Naive thymus-derived CD8-positive, alpha-beta T cell (primary cell): Measurements from ENCODE around the gene CD101. TPM values are rescaled to one million over a fixed set of nuclear protein-coding genes. Genes with fewer than 3 reads are reported as not detected.

ENCODE experiments used
- ATAC-seq, 2 donors: fragments of 150-1000 bp; cut with Tn5 transposase in 1 of 2; sonication (Bioruptor Pico), chemical (Tn5 transposase) in 1 of 2; 1 replicate in 1 of 2; 2 replicates in 1 of 2; pipeline ENCODE4 v1.10.0; 2021; ENCODE audit warnings: mild to moderate bottlenecking in 2 of 2, moderate library complexity in 2 of 2
- POLR2A ChIA-PET: fragments of 350-600 bp; sonication (Branson Sonifier 250); formaldehyde crosslinking; loops from one replicate; lab custom pipeline; 2021; ENCODE audit warnings: antibody characterized with exemption; lab: Charles Lee
- DNase-seq, 10 donors: peaks; one replicate each; pipeline versions ENCODE4 v3.0.0 to v3.0.0-alpha.2; 2020 to 2022
- H3K27ac Mint-ChIP-seq, 10 donors: one replicate each; pipeline ENCODE4 v1.8.0; 2020 to 2022; ENCODE audit warnings: mild to moderate bottlenecking in 10 of 10, mixed read lengths in 10 of 10, moderate library complexity in 4 of 10, inconsistent platforms in 1 of 10
- H3K27me3 Mint-ChIP-seq, 5 donors: one replicate each; pipeline ENCODE4 v1.8.0; 2021 to 2022; ENCODE audit warnings: mixed read lengths in 5 of 5
- H3K36me3 Mint-ChIP-seq, 3 donors: one replicate each; pipeline ENCODE4 v1.8.0; 2020 to 2022; ENCODE audit warnings: mixed read lengths in 3 of 3, mild to moderate bottlenecking in 2 of 3, inconsistent platforms in 1 of 3
- H3K4me1 Mint-ChIP-seq, 4 donors: one replicate each; pipeline ENCODE4 v1.8.0; 2021 to 2022; ENCODE audit warnings: mixed read lengths in 4 of 4
- H3K4me3 Mint-ChIP-seq, 10 donors: one replicate each; pipeline ENCODE4 v1.8.0; 2020 to 2022; ENCODE audit warnings: mild to moderate bottlenecking in 10 of 10, mixed read lengths in 10 of 10, moderate library complexity in 6 of 10, inconsistent platforms in 1 of 10
- H3K9me3 Mint-ChIP-seq, 9 donors: one replicate each; pipeline ENCODE4 v1.8.0; 2020 to 2022; ENCODE audit warnings: mixed read lengths in 9 of 9, mild to moderate bottlenecking in 3 of 9, inconsistent platforms in 1 of 9, moderate library complexity in 1 of 9
- polyA plus RNA-seq, 3 donors: library from polyadenylated mRNA; unstranded; fragments of 300-500 nt; fragmentation: Illumina TruSeq; gene quantifications; one replicate each; pipeline ENCODE4 v1.2.3, GENCODE V29; 2021
- total RNA-seq, 8 experiments: library from RNA in 2 of 8; stranded (reverse) in 2 of 8; gene quantifications; one replicate each; pipeline ENCODE4 v1.2.3 and lab custom pipeline; 2021 to 2026

The CD101 gene
- total and polyA plus RNA-seq, 5 experiments from 2014 or later = 28.4 to 39.2 (median 37.0) TPM; not detected in 2

- Mint-ChIP-seq H3K27me3 (no peaks in the 10 kb centered on the region), H3K36me3 (peaks cover 5 to 32% (median 22%) of the 10 kb centered on the region in 3 donors), H3K9me3 (no peaks in the 10 kb centered on the region), H3K4me1 (peaks cover 9 to 44% (median 25%) of the 10 kb centered on the region in 4 donors), H3K27ac (peak overlapping the region in 4 of 10 donors; percentile 19 to 86 (median 62)), H3K4me3 (no peak overlapping the region)
- DNase-seq (peak in 2 of 10 donors; percentile 14 to 25), ATAC-seq (peak in 1 of 2 donors; percentile 10)
- POLR2A ChIA-PET = interaction anchor here (0.6 to 3.3 kb wide), 16 partner anchors 11 to 869 kb away, joined by 3 to 23 read pairs (median 6); partner anchors contain the start of genes CD2, GDAP2, MAN1A2 and WDR3
These were observed 59.1 kb downstream of the CD101 start for GRCh38 chr1:117060441-117061317.

- Mint-ChIP-seq H3K4me3 (peak overlapping the region in 4 of 10 donors; percentile 23 to 54 (median 41)), H3K36me3 (peaks cover 5 to 42% (median 26%) of the 10 kb centered on the region in 3 donors), H3K27me3 (no peaks in the 10 kb centered on the region), H3K27ac (no peak overlapping the region), H3K4me1 (peaks cover 11 to 44% (median 25%) of the 10 kb centered on the region in 4 donors), H3K9me3 (no peaks in the 10 kb centered on the region)
- ATAC-seq (no peak), DNase-seq (no peak)
- POLR2A ChIA-PET = no interaction called here
These were observed 60.4 kb downstream of the CD101 start for GRCh38 chr1:117061986-117062415.

- H3K9me3 Mint-ChIP-seq = no peaks in the 10 kb centered on the region
- POLR2A ChIA-PET = interaction anchor here (0.7 kb wide), 1 partner anchor 297 kb away, joined by 3 read pairs; no protein-coding TSS in a partner anchor
These were observed 64.8 kb downstream of the CD101 start for GRCh38 chr1:117066367-117066766.

GRCh38 chr1:117067533-117068370, 66.2 kb downstream of the CD101 start:
- ATAC-seq = peak; percentile 53 to 56

More at GRCh38 chr1:117066367-117066766, 64.8 kb downstream of the CD101 start:
- peaks cover 9 to 31% (median 18%) of the 10 kb centered on the region in 4 donors for H3K4me1 Mint-ChIP-seq
- peaks cover 5 to 60% (median 26%) of the 10 kb centered on the region in 3 donors for H3K36me3 Mint-ChIP-seq
- ATAC-seq (no peak), DNase-seq (no peak)
- peak overlapping the region in 1 of 10 donors; percentile 38 for H3K27ac Mint-ChIP-seq
- no peaks in the 10 kb centered on the region for H3K27me3 Mint-ChIP-seq
- no peak overlapping the region for H3K4me3 Mint-ChIP-seq

GRCh38 chr1:117068580-117068979, 67.0 kb downstream of the CD101 start:
- POLR2A ChIA-PET = no interaction called here
- ATAC-seq = no peak
- DNase-seq = no peak
- H3K9me3 Mint-ChIP-seq = no peaks in the 10 kb centered on the region
- peaks cover 8 to 15% (median 12%) of the 10 kb centered on the region in 4 donors for H3K4me1 Mint-ChIP-seq
- no peak overlapping the region for H3K27ac Mint-ChIP-seq
- H3K36me3 Mint-ChIP-seq = peaks cover 5 to 56% (median 14%) of the 10 kb centered on the region in 3 donors
- H3K27me3 Mint-ChIP-seq = no peaks in the 10 kb centered on the region
- H3K4me3 Mint-ChIP-seq = no peak overlapping the region

More at GRCh38 chr1:117067533-117068370, 66.2 kb downstream of the CD101 start:
- Mint-ChIP-seq H3K4me1 (peaks cover 8 to 19% (median 12%) of the 10 kb centered on the region in 4 donors), H3K27me3 (no peaks in the 10 kb centered on the region), H3K27ac (no peak overlapping the region), H3K4me3 (no peak overlapping the region), H3K9me3 (no peaks in the 10 kb centered on the region), H3K36me3 (peaks cover 5 to 57% (median 22%) of the 10 kb centered on the region in 3 donors)
- POLR2A ChIA-PET = no interaction called here
- peak in 3 of 10 donors; percentile 10 to 37 (median 30) for DNase-seq

GRCh38 chr1:117069220-117069844, 67.8 kb downstream of the CD101 start:
- peaks cover 4 to 11% (median 9%) of the 10 kb centered on the region in 4 donors for H3K4me1 Mint-ChIP-seq
- peaks cover 0 to 56% (median 10%) of the 10 kb centered on the region in 3 donors for H3K36me3 Mint-ChIP-seq
- H3K27me3 Mint-ChIP-seq = no peaks in the 10 kb centered on the region
- POLR2A ChIA-PET = interaction anchor here (0.6 kb wide), 1 partner anchor 320 kb away, joined by 3 read pairs; no protein-coding TSS in a partner anchor
- peak overlapping the region in 1 of 10 donors; percentile 7 for H3K27ac Mint-ChIP-seq
- DNase-seq (no peak), ATAC-seq (no peak)
- H3K9me3 Mint-ChIP-seq = no peaks in the 10 kb centered on the region
- no peak overlapping the region for H3K4me3 Mint-ChIP-seq

- H3K27ac Mint-ChIP-seq = no peak overlapping the region
- no peak for ATAC-seq
- H3K9me3 Mint-ChIP-seq = no peaks in the 10 kb centered on the region
- no peak overlapping the region for H3K4me3 Mint-ChIP-seq
- H3K4me1 Mint-ChIP-seq = peaks cover 4 to 11% (median 9%) of the 10 kb centered on the region in 4 donors
- H3K36me3 Mint-ChIP-seq = peaks cover 5 to 56% (median 12%) of the 10 kb centered on the region in 3 donors
- no peaks in the 10 kb centered on the region for H3K27me3 Mint-ChIP-seq
- POLR2A ChIA-PET = no interaction called here
- no peak for DNase-seq
These were observed 68.6 kb downstream of the CD101 start for GRCh38 chr1:117070124-117070523.

GRCh38 chr1:117076648-117077047, 75.1 kb downstream of the CD101 start:
- DNase-seq (no peak), ATAC-seq (no peak)
- no peak overlapping the region for H3K4me3 Mint-ChIP-seq
- POLR2A ChIA-PET = no interaction called here
- H3K9me3 Mint-ChIP-seq = no peaks in the 10 kb centered on the region
- no peaks in the 10 kb centered on the region for H3K27me3 Mint-ChIP-seq
- no peak overlapping the region for H3K27ac Mint-ChIP-seq
- peaks cover 0 to 6% (median 2%) of the 10 kb centered on the region in 4 donors for H3K4me1 Mint-ChIP-seq
- peaks cover 26 to 84% (median 39%) of the 10 kb centered on the region in 3 donors for H3K36me3 Mint-ChIP-seq

- DNase-seq = no peak
- Mint-ChIP-seq H3K4me1 (peaks cover 0 to 6% (median 1%) of the 10 kb centered on the region in 4 donors), H3K4me3 (peak overlapping the region in 2 of 10 donors; percentile 2 to 3), H3K27me3 (no peaks in the 10 kb centered on the region), H3K9me3 (no peaks in the 10 kb centered on the region), H3K27ac (peak overlapping the region in 2 of 10 donors; percentile 15 to 46), H3K36me3 (peaks cover 26 to 88% (median 40%) of the 10 kb centered on the region in 3 donors)
- POLR2A ChIA-PET = no interaction called here
- ATAC-seq = no peak
These were observed 75.7 kb downstream of the CD101 start for GRCh38 chr1:117077267-117077666.

- Mint-ChIP-seq H3K36me3 (peaks cover 29 to 90% (median 44%) of the 10 kb centered on the region in 3 donors), H3K4me1 (peaks cover 0 to 6% (median 0%) of the 10 kb centered on the region in 4 donors), H3K27ac (no peak overlapping the region), H3K9me3 (no peaks in the 10 kb centered on the region), H3K4me3 (no peak overlapping the region), H3K27me3 (no peaks in the 10 kb centered on the region)
- POLR2A ChIA-PET = no interaction called here
- ATAC-seq (no peak), DNase-seq (no peak)
These were observed 78.2 kb downstream of the CD101 start for GRCh38 chr1:117079737-117080136.

GRCh38 chr1:117084231-117084630, 82.7 kb downstream of the CD101 start:
- no peaks in the 10 kb centered on the region for H3K4me1 Mint-ChIP-seq
- POLR2A ChIA-PET = no interaction called here
- H3K36me3 Mint-ChIP-seq = peaks cover 10 to 70% (median 23%) of the 10 kb centered on the region in 3 donors
- no peaks in the 10 kb centered on the region for H3K9me3 Mint-ChIP-seq
- no peaks in the 10 kb centered on the region for H3K27me3 Mint-ChIP-seq
- no peak overlapping the region for H3K4me3 Mint-ChIP-seq
- ATAC-seq = no peak
- DNase-seq = no peak
- peak overlapping the region in 1 of 10 donors; percentile 28 for H3K27ac Mint-ChIP-seq
